Activated CD4-positive, alpha-beta T cell treated with anti-CD3 and anti-CD28 coated beads, Interleukin-2, Interleukin-4, amounts not matched to agents 100 ng/mL and 50 ng/mL, durations not matched to agents 16 hours and 8 hours (primary cell): ENCODE results near the gene ADGRD1.

Source experiments
- DNase-seq: peaks from one replicate; pipeline ENCODE4 v3.0.0-alpha.2; 2020; ENCODE audit warnings: low spot score

Gene ADGRD1

DNA sequence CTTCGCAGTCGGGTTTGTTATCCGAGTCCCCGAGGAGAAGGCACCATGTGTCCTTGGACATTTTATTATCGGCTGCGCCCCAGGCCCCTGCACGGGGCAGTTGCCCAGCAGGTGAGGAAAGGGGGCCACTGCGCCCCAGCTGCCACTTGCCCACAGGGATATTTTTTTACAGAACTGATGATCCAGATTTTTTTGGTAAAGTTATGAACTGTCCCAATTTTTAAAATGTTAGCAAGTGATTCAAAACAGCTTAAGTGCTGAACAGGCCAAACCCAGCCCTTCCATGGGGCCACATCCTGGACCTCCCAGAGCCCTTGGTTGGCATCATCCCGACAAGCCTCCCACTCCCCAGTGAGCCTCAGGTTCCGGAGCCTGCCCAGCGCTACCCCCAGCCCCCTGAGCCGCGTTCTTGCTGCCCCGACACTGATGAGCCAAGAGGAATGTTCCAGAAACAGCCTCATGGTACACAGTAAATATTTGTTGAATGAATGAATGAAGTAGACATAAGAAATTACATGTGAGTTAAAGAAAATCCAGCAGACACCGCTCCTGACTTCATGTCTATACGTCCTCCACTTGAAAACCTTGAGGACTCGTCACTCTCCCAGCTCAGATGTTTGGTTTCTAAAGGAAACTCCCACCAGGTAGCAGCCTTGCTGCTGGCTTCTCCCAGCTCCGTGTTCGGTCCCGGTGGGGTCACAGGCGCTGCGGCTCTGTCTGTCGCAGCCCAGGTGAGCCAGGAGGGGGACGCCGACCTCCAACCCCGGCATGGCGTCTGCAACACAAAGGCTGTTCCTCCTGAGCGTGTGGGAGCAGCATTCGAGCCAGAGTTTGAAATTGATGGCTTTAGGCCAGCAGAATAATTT is 88.5 kb downstream of the ADGRD1 start:
- DNase-seq: no peak

DNA sequence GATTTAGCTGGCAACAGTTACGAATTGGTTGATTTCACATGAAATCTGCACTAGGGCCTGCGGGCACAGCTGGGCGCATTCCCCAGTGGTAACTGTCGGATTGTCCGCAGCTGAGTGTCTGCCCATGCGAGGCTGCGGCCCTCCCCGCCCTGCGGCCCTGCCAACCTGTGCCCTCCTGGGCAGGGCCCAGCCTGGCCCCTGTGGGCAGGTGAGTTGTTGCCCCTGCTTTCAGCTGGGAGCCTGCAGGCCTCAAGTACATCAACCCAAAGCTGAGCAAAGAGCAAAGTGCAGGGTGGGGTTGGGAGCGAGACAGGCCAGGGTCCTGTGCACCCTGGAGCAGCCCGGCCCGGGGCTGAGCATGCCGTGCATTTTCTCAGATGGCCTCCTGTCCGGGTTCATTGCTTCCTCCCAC is 89.1 kb downstream of the ADGRD1 start:
- no peak for DNase-seq

DNA sequence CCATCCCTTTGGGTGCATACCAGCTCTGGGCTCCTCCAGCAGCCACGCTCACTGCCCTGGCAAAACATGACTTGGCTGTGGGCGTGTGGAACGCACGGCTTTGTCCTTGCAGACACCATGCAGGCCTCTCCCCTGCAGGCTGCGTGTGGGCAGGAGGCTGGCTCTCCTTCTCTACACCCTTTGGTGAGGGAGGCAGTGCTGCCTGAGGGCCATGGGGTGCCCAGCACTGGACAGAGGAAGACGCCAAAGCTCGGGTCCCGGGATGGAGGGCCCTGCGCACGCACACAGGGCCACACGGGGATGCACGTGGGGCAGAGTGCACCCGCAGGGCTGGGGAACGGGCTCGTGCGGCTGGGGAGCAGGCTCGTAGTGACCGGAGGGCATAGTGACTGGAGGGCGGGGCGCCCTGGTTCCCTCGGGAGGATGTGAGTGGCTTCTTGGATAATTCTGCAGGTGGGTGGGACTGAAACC is 89.7 kb downstream of the ADGRD1 start:
- no peak for DNase-seq

- DNase-seq: no peak
Measured at GRCh38 chr12:131044136-131044535, 90.4 kb downstream of the ADGRD1 start.

DNA sequence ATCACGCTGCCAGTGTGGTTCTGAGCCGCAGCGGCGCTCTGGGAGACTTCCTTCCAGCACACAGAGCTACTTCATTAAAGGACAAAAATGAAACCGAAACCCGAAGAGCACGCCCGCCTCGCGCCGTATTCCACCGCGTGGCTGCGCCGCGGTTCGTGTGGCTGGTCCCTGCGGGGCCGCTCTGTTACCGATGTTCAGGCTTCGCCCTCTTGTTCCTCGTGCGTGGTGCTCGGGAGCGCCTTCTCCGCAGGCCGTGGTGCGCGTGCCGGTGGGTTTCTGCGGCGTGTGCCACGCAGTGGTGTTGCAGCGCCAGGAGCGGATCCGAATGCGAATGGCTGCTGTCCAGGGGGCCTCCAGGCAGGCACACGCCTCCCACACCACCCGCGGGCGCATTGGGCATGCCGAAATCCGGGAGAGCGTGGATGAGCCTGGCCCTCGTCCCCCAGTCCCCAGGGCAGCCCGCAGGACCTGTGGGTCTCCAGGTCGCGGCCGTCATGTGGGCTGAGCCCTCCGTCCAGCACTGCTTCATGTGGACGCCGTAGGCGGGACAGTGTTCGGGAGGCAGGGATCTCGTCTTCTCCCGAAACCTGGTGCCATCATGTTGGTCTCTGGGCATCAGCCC is 91.2 kb downstream of the ADGRD1 start:
- no peak for DNase-seq

DNA sequence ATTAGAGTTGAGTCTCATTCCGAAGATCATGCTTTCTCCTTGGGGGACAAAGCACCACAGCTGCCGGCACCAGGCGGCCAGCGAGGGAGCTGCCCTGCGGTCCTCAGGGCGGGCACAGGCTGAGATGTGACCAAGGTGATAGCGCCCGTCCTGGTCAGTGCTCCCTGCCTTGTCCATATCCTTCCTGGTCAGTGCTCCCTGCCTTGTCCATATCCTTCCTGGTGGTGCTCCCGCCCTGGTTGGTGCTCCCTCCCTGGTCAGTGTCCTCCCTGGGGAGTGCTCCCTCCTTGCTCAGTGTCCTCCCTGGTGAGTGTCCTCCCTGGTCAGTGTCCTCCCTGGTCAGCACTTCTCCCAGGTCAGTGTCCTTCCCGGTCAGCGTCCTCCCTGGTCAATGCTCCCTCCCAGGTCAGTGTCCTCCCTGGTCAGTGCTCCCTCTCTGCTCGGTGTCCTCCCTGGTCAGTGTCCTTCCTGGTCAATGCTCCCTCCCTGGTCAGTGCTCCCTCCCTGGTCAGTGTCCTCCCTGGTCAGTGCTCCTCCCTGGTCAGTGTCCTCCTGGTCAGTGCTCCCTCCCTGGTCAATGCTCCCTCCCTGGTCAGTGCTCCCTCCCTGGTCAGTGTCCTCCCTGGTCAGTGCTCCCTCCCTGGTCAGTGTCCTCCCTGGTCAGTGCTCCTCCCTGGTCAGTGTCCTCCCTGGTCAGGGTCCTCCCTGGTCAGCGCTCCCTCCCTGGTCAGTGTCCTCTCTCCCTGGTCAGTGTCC is 92.2 kb downstream of the ADGRD1 start:
- DNase-seq: no peak

DNA sequence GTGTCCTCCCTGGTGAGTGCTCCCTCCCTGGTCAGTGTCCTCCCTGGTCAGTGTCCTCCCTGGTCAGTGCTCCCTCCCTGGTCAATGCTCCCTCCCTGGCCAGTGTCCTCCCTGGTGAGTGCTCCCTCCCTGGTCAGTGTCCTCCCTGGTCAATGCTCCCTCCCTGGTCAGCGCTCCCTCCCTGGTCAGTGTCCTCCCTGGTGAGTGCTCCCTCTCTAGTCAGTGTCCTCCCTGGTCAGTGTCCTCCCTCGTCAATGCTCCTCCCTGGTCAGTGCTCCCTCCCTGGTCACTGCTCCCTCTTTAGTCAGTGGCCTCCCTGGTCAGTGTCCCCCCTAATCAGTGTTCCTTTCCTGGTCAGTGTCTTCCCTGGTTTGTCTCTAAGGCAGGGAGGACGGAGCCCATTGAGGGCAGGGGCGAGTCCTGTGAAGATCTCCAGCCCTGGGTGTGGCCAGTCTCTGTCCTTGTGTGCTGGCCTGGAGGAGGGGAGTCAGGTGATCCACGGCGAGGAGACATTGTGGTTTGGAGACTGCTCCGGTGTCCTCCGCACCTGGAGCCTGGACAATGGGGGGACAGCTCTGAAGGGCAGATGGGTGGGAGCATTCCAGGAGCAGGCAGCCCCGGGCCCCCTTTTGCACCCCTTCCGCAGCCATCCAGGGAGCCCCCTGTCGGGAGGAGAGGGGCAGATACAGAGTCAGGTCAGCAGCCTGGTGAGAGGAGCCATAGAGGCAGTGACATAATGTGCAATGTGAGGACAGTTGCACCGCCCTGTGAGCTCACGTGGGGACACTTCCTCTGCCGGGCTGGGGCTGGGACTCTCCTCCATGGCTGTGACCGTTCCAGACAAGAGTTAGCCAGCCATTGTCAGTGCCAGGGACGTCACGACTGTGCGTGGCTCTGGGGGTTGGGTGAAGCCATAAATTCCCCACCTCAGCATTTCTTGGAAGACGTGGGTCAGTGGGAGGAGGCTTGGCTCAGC is 93.4 kb downstream of the ADGRD1 start:
- DNase-seq: no peak

DNA sequence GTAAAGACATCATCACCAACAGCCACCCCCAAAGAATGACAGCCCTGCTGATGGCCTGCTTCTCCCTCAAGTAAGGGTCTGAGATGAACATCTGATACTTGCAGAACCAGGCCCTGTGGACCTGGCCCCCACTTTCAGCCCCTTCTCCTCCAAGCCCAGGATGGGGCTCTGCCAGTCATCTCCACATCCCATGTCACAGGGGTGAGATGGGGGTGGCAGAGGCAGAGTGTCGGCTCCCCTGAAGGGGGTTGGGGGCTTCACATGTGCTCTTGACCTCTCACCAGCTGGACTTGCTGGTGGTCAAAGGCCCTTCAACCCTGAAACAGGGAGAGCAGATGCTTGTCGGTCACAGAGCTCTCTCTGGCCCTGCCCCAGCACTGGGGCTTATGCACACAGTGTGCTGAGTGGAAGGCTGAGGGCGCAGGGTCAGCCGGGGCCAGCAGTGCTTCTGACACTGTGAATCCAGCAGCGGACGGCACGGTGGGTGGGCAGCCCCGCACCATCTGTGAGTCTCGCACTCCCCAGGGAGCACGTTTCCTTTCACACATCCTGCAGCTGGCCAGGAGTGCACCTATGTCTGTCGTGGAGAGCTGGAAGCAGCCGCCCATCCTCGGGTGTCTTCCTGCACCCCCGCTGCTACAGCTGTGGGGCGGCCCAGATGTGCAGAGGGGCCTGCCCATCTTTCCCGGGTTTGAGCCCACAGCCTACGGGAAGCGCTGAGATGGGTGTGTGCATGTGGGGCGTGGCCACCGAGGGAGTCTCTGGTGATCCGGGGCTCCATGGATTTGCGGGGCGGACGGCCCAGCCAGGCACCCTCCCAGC is 94.3 kb downstream of the ADGRD1 start:
- no peak for DNase-seq

DNA sequence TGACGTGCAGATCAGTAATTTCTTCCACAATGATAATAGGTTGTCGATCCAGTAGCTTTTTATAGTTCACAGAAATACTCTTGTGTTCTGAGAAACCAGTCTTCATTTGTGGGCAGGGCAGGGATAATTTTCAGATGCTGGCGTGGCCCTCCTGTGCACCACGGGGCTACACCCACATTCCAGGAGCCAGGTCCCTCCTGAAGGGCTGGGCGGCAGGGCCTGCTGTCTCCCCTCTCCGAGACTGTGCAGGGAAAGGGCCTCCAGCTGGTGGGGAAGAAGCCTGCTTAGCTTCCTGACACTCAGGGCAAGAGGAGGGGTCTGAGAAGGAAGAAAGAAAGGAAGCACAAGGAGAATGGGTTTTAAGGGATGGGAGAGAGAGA is 94.9 kb downstream of the ADGRD1 start:
- DNase-seq: no peak

DNA sequence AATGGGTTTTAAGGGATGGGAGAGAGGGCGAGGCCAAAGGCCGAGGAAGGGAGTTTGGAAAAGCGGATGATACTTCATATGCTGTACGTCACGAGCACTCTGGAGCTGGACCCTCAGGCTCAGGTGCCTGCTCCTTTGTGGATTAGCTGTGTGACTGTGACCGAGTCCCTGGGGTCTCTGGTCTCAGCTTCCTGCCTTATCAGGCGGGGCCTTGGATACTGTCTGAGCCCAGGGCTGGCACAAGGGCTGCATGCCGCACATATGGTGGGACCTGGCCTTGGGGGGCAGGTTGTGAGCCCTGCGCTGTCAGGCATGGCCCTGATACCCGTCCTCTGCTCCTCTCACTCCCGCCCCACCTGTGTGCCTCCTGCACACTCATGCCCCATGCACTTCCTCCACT is 95.3 kb downstream of the ADGRD1 start:
- no peak for DNase-seq

GRCh38 chr12:131049549-131050339 is 96.0 kb downstream of the ADGRD1 start:
- DNase-seq: no peak

DNA sequence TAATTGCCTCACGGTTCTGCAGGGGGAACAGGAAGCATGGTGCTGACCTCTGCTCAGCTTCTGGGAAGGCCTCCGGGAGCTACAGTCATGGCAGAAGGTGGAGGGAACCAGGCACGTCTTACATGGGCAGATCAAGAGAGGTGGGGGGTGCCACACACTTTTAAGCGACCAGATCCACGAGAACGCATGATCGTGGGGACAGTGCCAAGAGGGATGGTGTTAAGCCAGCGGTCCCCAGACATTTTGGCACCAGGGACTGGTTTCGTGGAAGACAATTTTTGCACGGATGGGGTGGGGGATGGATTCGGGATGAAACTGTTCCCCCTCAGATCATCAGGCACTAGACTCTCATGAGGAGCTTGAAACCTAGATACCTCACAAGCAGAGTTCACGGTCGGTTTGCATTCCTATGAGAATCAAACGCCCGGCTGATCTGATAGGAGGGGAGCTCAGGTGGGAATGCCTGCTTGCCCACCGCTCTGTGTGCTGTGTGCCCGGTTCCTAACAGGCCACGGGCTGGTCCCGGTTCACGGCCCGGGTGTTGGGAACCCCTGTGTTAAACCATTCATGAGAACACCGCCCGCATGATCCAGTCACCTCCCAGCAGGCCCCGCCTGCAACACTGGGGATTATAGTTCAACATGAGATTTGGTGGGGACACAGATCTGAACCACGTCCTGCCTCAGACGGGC is 96.9 kb downstream of the ADGRD1 start:
- no peak for DNase-seq

DNA sequence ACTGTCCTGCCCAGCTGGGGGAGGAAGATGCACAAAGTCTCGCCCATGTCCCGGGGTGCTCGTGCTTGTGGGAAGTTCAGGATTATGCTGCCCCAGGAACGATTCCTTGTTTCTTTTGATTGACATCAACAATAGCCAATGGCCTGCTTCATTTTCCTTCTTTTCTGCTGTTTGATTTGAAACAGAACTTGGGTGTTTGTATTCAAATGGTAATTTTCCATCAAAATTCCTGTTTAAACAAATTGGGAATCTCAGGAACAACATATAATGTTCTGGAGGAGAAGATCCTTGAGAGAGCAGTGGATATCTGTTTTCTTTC is 97.4 kb downstream of the ADGRD1 start:
- DNase-seq: no peak

GRCh38 chr12:131052063-131052781 is 98.5 kb downstream of the ADGRD1 start:
- no peak for DNase-seq

- DNase-seq: no peak
Measured at GRCh38 chr12:131052929-131053328, 99.2 kb downstream of the ADGRD1 start.

DNA sequence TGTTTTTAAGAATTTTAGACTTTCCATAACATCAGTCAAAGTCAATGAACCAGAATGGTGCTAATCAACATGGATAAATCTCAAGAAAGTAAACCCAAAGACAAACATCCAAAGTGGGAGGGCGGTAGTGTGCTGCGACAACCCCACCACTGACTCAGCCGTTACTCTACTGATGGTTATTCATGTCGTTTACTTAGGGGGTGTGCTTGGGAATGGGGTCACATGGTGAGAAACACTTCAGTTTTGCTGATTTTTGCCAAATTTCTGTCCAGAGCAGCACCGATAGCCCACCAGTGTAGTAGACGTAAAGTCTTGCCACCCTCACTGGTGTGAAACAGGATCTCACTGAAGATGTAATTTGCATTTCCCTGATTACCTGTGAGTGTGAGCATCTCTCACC is 99.9 kb downstream of the ADGRD1 start:
- no peak for DNase-seq

DNA sequence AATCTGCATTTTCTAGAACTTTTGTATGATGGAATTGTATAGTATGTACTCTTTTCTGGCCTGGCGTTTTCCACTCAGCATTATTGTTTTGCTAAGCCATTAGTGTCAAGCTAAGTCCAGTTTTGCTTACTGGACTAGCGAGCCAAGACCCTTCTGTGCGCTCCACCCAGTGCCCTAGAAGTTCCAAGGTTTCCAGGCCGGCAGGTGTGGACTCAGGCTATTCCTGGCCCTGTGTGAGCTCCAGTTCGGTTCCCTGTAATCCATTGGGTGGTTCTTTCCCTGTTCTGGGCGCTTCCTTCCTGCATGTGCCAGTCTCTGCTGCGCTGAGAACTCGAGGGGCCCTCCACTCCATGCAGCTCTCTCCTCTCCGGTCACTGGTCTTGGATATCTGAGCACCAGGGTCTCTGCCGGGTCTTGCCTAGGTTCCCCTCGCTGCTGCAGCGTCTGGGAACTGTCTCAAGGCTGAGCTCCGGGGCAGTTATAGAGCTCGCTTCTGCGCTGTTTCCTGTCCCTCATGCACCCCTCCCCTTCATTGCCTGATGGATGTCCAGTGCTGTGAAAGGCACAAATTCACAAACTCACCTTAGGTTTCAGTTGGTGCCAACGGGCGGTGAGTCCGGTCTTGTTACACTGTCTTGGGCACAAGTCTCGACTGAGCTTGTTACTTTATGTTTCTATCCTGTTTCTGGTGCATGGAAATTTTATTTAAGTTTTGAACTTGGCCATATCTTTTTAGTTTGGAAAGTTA is 100.8 kb downstream of the ADGRD1 start:
- DNase-seq: no peak

DNA sequence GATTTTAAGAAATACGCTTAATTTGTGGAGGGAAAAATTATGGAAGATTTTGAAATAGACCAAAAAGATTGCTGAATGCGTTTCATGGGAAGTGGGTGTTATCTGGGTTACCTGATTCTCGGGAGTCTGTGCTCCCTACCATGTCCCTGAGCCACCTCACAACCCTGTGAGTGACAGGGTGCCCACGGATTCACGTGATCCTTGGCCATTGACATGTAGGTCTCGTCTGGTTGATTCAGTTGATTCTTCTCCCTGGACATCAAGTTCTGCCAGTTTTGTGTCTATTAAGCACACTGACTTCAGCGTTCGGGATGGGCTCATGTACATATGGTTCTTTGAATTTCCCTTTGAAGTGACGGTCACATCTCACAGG is 101.4 kb downstream of the ADGRD1 start:
- DNase-seq: no peak
